ENCODE measurements around the gene ADSL.

- TF ChIP-seq CSRNP3 (CRISPR knock-in tag; IDR thresholded peaks at IDR 0.05) (no peak), TOX (CRISPR knock-in tag; IDR thresholded peaks at IDR 0.05; ENCODE audit: borderline replicate concordance) (no peak)
Observed at GRCh38 chr22:40420341-40421081, 74.2 kb downstream of the ADSL start.
